GM23338 (cell line): Measurements from ENCODE around the gene PRKAR1B. TPM values are rescaled to one million over a fixed set of nuclear protein-coding genes. Genes with fewer than 3 reads are reported as not detected.

ENCODE experiments used
- ATAC-seq: fragments of 200-7000 bp; cut with Tn5 transposase; 3 replicates; pipeline ENCODE4 v1.9.1; 2020
- DNase-seq: peaks from one replicate; pipeline ENCODE4 v3.0.0-alpha.2; 2015; ENCODE audit warnings: low spot score
- H2AFZ ChIP-seq: fragments of 200-600 bp; sonication (generic); 2 replicates; pipeline ENCODE4 v1.8.0; 2016; ENCODE audit warnings: antibody characterized with exemption, mild to moderate bottlenecking, moderate library complexity
- H3F3A ChIP-seq: fragments of 200-600 bp; sonication (generic); replicated peaks from 2 replicates; pipeline ENCODE4 v1.8.0; 2017; ENCODE audit warnings: antibody characterized with exemption, mixed run types, low read depth
- H3K27ac ChIP-seq: fragments of 200-600 bp; sonication (generic); 2 replicates; pipeline ENCODE4 v1.6.1; 2016; ENCODE audit warnings: low read depth
- H3K27me3 ChIP-seq: fragments of 200-600 bp; sonication (generic); 2 replicates; pipeline ENCODE4 v1.8.0; 2016; ENCODE audit warnings: mild to moderate bottlenecking, mixed run types, moderate library complexity; ENCODE audit not compliant: insufficient read depth
- H3K36me3 ChIP-seq: fragments of 200-600 bp; sonication (generic); 2 replicates; pipeline ENCODE4 v1.8.0; 2016; ENCODE audit warnings: mild to moderate bottlenecking; ENCODE audit not compliant: insufficient read depth
- H3K4me1 ChIP-seq: fragments of 200-600 bp; sonication (generic); 2 replicates; pipeline ENCODE4 v1.8.0; 2016; ENCODE audit warnings: mild to moderate bottlenecking, moderate library complexity; ENCODE audit not compliant: insufficient read depth
- H3K4me2 ChIP-seq: fragments of 200-600 bp; sonication (generic); 2 replicates; pipeline ENCODE4 v1.7.1; 2017; ENCODE audit warnings: mixed run types
- H3K4me3 ChIP-seq: fragments of 200-600 bp; sonication (generic); 2 replicates; pipeline ENCODE4 v1.6.1; 2016; ENCODE audit warnings: mixed run types
- H3K79me2 ChIP-seq: fragments of 200-600 bp; sonication (generic); replicated peaks from 2 replicates; pipeline ENCODE4 v1.8.0; 2017; ENCODE audit warnings: mild to moderate bottlenecking; ENCODE audit not compliant: insufficient read depth
- H3K9me2 ChIP-seq: fragments of 200-600 bp; sonication (generic); 2 replicates; pipeline ENCODE4 v1.8.0; 2017; ENCODE audit not compliant: insufficient read depth
- H4K20me1 ChIP-seq: fragments of 200-600 bp; sonication (generic); replicated peaks from 2 replicates; pipeline ENCODE4 v1.8.0; 2017; ENCODE audit warnings: mild to moderate bottlenecking; ENCODE audit not compliant: insufficient read depth
- H3K27ac Mint-ChIP-seq: 2 replicates; pipeline ENCODE4 v1.8.0; 2020; ENCODE audit warnings: inconsistent platforms, mild to moderate bottlenecking, moderate library complexity, mixed read lengths
- H3K27me3 Mint-ChIP-seq: 3 replicates; pipeline ENCODE4 v1.8.0; 2022; ENCODE audit warnings: low read depth, mild to moderate bottlenecking, moderate library complexity, mixed read lengths, inconsistent platforms; ENCODE audit not compliant: insufficient read depth, poor library complexity
- H3K36me3 Mint-ChIP-seq: 3 replicates; pipeline ENCODE4 v1.8.0; 2021; ENCODE audit warnings: low read depth, mild to moderate bottlenecking, inconsistent platforms, moderate library complexity, mixed read lengths
- H3K4me1 Mint-ChIP-seq: 3 replicates; pipeline ENCODE4 v1.8.0; 2020; ENCODE audit warnings: mild to moderate bottlenecking, inconsistent platforms, mixed read lengths
- H3K4me3 Mint-ChIP-seq: 3 replicates; pipeline ENCODE4 v1.8.0; 2021; ENCODE audit warnings: moderate library complexity, mild to moderate bottlenecking, inconsistent platforms, mixed read lengths
- H3K9me3 Mint-ChIP-seq: 3 replicates; pipeline ENCODE4 v1.8.0; 2020; ENCODE audit warnings: moderate library complexity, mild to moderate bottlenecking, inconsistent platforms, mixed read lengths
- CREB1 ChIP-seq: fragments of 250-450 bp; sonication (Bioruptor Pico); IDR thresholded peaks from 2 replicates; pipeline ENCODE4 v1.5.0; 2020; ENCODE audit warnings: low read depth, mild to moderate bottlenecking, moderate library complexity
- CTCF ChIP-seq, 2 experiments: fragments of 200-600 bp in 1 of 2; sonication (generic) in 1 of 2; conservative IDR thresholded peaks; 2 replicates each; pipeline versions ENCODE4 v1.5.1 to v1.6.1; 2016 to 2017; ENCODE audit warnings: antibody characterized with exemption in 2 of 2, low read depth in 2 of 2, mild to moderate bottlenecking in 2 of 2, moderate library complexity in 1 of 2
- ETS1 ChIP-seq: IDR thresholded peaks from 2 replicates; pipeline ENCODE4 v1.6.1; 2016; ENCODE audit warnings: antibody characterized with exemption
- EZH2 ChIP-seq: fragments of 200-600 bp; sonication (generic); IDR thresholded peaks from one replicate; pipeline ENCODE4 v1.8.0; 2017; ENCODE audit warnings: antibody characterized with exemption, mild to moderate bottlenecking, low read depth; ENCODE audit not compliant: unreplicated experiment
- EZH2phosphoT487 ChIP-seq: fragments of 200-600 bp; sonication (generic); IDR thresholded peaks from one replicate; pipeline ENCODE4 v1.8.1; 2018; ENCODE audit warnings: antibody characterized with exemption; ENCODE audit not compliant: unreplicated experiment
- JUNB ChIP-seq: IDR thresholded peaks from one replicate; pipeline ENCODE4 v1.6.1; 2016; ENCODE audit warnings: antibody characterized with exemption; ENCODE audit not compliant: unreplicated experiment
- NANOG ChIP-seq: IDR thresholded peaks from 2 replicates; pipeline ENCODE4 v1.6.1; 2016; ENCODE audit warnings: antibody characterized with exemption, borderline replicate concordance
- POLR2AphosphoS5 ChIP-seq: IDR thresholded peaks from 2 replicates; pipeline ENCODE4 v1.6.1; 2016; ENCODE audit warnings: antibody characterized with exemption, low read depth
- REST ChIP-seq: IDR thresholded peaks from one replicate; pipeline ENCODE4 v1.6.1; 2018; ENCODE audit warnings: antibody characterized with exemption; ENCODE audit not compliant: unreplicated experiment
- STAT1 ChIP-seq: IDR thresholded peaks from one replicate; pipeline ENCODE4 v1.6.1; 2016; ENCODE audit warnings: antibody characterized with exemption; ENCODE audit not compliant: unreplicated experiment
- ZNF114 ChIP-seq: fragments of 250-450 bp; sonication (Bioruptor Pico); IDR thresholded peaks from 2 replicates; pipeline ENCODE4 v1.5.0; 2020; ENCODE audit warnings: mild to moderate bottlenecking, moderate library complexity
- ZNF331 ChIP-seq: fragments of 250-450 bp; sonication (Bioruptor Pico); IDR thresholded peaks from 2 replicates; pipeline ENCODE4 v1.5.0; 2020; ENCODE audit warnings: low read depth, mild to moderate bottlenecking, moderate library complexity
- ZNF462 ChIP-seq: fragments of 250-450 bp; sonication (Bioruptor Pico); IDR thresholded peaks from 2 replicates; pipeline ENCODE4 v1.5.0; 2020; ENCODE audit warnings: mild to moderate bottlenecking, moderate library complexity
- polyA plus RNA-seq: library from polyadenylated mRNA; unstranded; fragments of >200 nt; fragmentation: Nextera tagmentation; extraction: Ambion mirVana; gene quantifications from 2 replicates; pipeline ENCODE4 v1.2.1, GENCODE V29; 2016
- total RNA-seq: library from RNA; depleted of rRNA; stranded (reverse); fragments of >200 nt; shearing (Covaris generic); gene quantifications from 2 replicates; pipeline ENCODE4 v1.2.3, GENCODE V29; 2014

The PRKAR1B gene
- total and polyA plus RNA-seq, 2 experiments from 2014 or later = 35.7 to 36.7 TPM

- Histone ChIP-seq H3K4me2 (no peak overlapping the region), H3K4me1 (no peaks in the 10 kb centered on the region), H4K20me1 (no peaks in the 10 kb centered on the region), H3K4me3 (no peak overlapping the region), H3F3A (no peaks in the 10 kb centered on the region), H3K27ac (no peak overlapping the region), H3K9me2 (peaks cover 5% of the 10 kb centered on the region), H2AFZ (no peak overlapping the region), H3K27me3 (no peaks in the 10 kb centered on the region), H3K79me2 (no peaks in the 10 kb centered on the region), H3K36me3 (no peaks in the 10 kb centered on the region)
- H3K27ac Mint-ChIP-seq = no peak overlapping the region
- DNase-seq (no peak), ATAC-seq (peak; percentile 50)
- no peaks in the 10 kb centered on the region; the same call in 2 of the 3 replicates for H3K4me1 Mint-ChIP-seq
- H3K9me3 Mint-ChIP-seq = no peaks in the 10 kb centered on the region
- H3K36me3 Mint-ChIP-seq = no peaks in the 10 kb centered on the region; the same call in 2 of the 3 replicates
- peaks cover 21% of the 10 kb centered on the region for H3K27me3 Mint-ChIP-seq
- TF ChIP-seq POLR2AphosphoS5 (no peak), ZNF462 (no peak), ETS1 (no peak), ZNF331 (CRISPR knock-in tag) (no peak), STAT1 (no peak), EZH2 (no peak), JUNB (no peak), EZH2phosphoT487 (no peak), CTCF (conservative IDR thresholded peaks at IDR 0.05; ENCODE audit: low read depth in 2 of 2) (no peak), REST (no peak), NANOG (no peak), ZNF114 (no peak), CREB1 (no peak)
- H3K4me3 Mint-ChIP-seq = no peak overlapping the region
Measured at GRCh38 chr7:561631-562373, 165.3 kb downstream of the PRKAR1B start.
